CD4-positive, CD25-positive, alpha-beta regulatory T cell (primary cell): ENCODE results near the gene CRB2. TPM values are rescaled to one million over a fixed set of nuclear protein-coding genes. Genes with fewer than 3 reads are reported as not detected.
"Not testable (repeated sequence)": the region's sequence is repeated elsewhere in the genome, so short reads cannot be mapped to it uniquely, and the experiment has no call there.

Experiments
- ATAC-seq, 2 donors: fragments of 150-1000 bp; cut with Tn5 transposase; one replicate each; pipeline ENCODE4 v1.10.0; 2021; ENCODE audit warnings: low read depth in 2 of 2, moderate number of reproducible peaks in 2 of 2, moderate library complexity in 1 of 2
- DNase-seq, 3 donors: peaks; one replicate each; pipeline versions ENCODE4 v3.0.0 to v3.0.0-alpha.2; 2012 to 2022; ENCODE audit warnings: mixed read lengths in 1 of 3
- H3K27ac ChIP-seq: one replicate; pipeline ENCODE4 v1.7.0; 2013; ENCODE audit warnings: mild to moderate bottlenecking, low read length; ENCODE audit not compliant: insufficient read depth, poor library complexity, severe bottlenecking
- H3K27me3 ChIP-seq: one replicate; pipeline ENCODE4 v1.7.0; 2013; ENCODE audit warnings: low read length; ENCODE audit not compliant: control insufficient read depth, insufficient read depth
- H3K36me3 ChIP-seq: one replicate; pipeline ENCODE4 v1.7.0; 2013; ENCODE audit warnings: mild to moderate bottlenecking, low read length, moderate library complexity; ENCODE audit not compliant: control insufficient read depth, insufficient read depth
- H3K4me1 ChIP-seq: 2 replicates; pipeline ENCODE4 v1.7.0; 2013; ENCODE audit warnings: mild to moderate bottlenecking, low read length; ENCODE audit not compliant: insufficient read depth, control insufficient read depth, poor library complexity, severe bottlenecking
- H3K4me3 ChIP-seq: one replicate; pipeline ENCODE4 v1.7.0; 2013; ENCODE audit warnings: low read depth, mild to moderate bottlenecking, low read length, moderate library complexity
- H3K9me3 ChIP-seq, 2 experiments: 1 replicate in 1 of 2; 2 replicates in 1 of 2; pipeline ENCODE4 v1.7.0; 2013; ENCODE audit warnings: low read length in 2 of 2, mild to moderate bottlenecking in 1 of 2, moderate library complexity in 1 of 2; ENCODE audit not compliant: control insufficient read depth in 2 of 2
- H3K27ac Mint-ChIP-seq, 3 donors: one replicate each; pipeline ENCODE4 v1.8.0; 2020 to 2022; ENCODE audit warnings: mild to moderate bottlenecking in 3 of 3, mixed read lengths in 3 of 3, moderate library complexity in 2 of 3
- H3K27me3 Mint-ChIP-seq: one replicate; pipeline ENCODE4 v1.8.0; 2022; ENCODE audit warnings: mild to moderate bottlenecking, mixed read lengths
- H3K36me3 Mint-ChIP-seq: one replicate; pipeline ENCODE4 v1.8.0; 2020; ENCODE audit warnings: mixed read lengths
- H3K4me1 Mint-ChIP-seq, 4 donors: one replicate each; pipeline ENCODE4 v1.8.0; 2020 to 2022; ENCODE audit warnings: mixed read lengths in 4 of 4, mild to moderate bottlenecking in 1 of 4
- H3K4me3 Mint-ChIP-seq, 4 donors: one replicate each; pipeline ENCODE4 v1.8.0; 2020 to 2022; ENCODE audit warnings: mild to moderate bottlenecking in 4 of 4, mixed read lengths in 4 of 4, moderate library complexity in 3 of 4
- H3K9me3 Mint-ChIP-seq, 7 donors: one replicate each; pipeline ENCODE4 v1.8.0; 2020 to 2022; ENCODE audit warnings: mixed read lengths in 7 of 7, mild to moderate bottlenecking in 3 of 7, moderate library complexity in 2 of 7
- polyA plus RNA-seq, 4 donors: library from polyadenylated mRNA; unstranded; fragments of 300-500 nt; fragmentation: Illumina TruSeq; gene quantifications; one replicate each; pipeline ENCODE4 v1.2.3, GENCODE V29; 2021
- total RNA-seq: library from RNA; stranded (reverse); gene quantifications from one replicate; pipeline ENCODE4 v1.2.3, GENCODE V29; 2022

CRB2 gene
- total and polyA plus RNA-seq, 5 donors from 2014 or later: 0.03 TPM; not detected in 4

DNA sequence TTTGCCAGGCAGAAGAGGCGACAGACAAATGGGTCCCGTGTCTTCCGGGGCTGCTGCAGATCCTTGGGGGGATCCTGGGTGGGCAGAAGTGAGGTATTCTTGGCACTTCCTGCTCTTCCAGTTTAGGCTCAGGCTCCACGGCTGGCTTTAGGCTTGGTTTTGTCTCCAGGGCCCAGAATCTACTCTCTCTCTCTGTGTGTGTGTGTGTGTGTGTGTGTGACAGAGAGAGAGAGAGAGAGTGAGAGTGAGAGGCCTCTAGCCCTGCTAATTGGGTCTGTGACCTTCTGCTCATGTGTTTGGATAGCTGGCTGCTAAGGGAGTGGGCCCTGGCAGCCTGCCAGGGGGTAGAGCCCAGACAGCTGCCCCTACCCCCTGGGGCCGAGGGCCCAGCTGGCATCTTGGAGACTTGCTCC, 39.3 kb downstream of the CRB2 start:
- no peak overlapping the region for H3K27ac ChIP-seq
- ATAC-seq (no peak), DNase-seq (no peak)
- H3K9me3 ChIP-seq: no peaks in the 10 kb centered on the region
- Mint-ChIP-seq H3K27me3 (no peaks in the 10 kb centered on the region), H3K36me3 (peaks cover 13% of the 10 kb centered on the region), H3K9me3 (peaks cover 0 to 1% (median 0%) of the 10 kb centered on the region in 7 donors), H3K4me3 (no peak overlapping the region), H3K27ac (peak overlapping the region in 1 of 3 donors; percentile 43), H3K4me1 (no peaks in the 10 kb centered on the region)
- no peak overlapping the region for H3K4me3 ChIP-seq
- H3K4me1 ChIP-seq: no peaks in the 10 kb centered on the region
- H3K36me3 ChIP-seq: no peaks in the 10 kb centered on the region
- no peaks in the 10 kb centered on the region for H3K27me3 ChIP-seq

DNA sequence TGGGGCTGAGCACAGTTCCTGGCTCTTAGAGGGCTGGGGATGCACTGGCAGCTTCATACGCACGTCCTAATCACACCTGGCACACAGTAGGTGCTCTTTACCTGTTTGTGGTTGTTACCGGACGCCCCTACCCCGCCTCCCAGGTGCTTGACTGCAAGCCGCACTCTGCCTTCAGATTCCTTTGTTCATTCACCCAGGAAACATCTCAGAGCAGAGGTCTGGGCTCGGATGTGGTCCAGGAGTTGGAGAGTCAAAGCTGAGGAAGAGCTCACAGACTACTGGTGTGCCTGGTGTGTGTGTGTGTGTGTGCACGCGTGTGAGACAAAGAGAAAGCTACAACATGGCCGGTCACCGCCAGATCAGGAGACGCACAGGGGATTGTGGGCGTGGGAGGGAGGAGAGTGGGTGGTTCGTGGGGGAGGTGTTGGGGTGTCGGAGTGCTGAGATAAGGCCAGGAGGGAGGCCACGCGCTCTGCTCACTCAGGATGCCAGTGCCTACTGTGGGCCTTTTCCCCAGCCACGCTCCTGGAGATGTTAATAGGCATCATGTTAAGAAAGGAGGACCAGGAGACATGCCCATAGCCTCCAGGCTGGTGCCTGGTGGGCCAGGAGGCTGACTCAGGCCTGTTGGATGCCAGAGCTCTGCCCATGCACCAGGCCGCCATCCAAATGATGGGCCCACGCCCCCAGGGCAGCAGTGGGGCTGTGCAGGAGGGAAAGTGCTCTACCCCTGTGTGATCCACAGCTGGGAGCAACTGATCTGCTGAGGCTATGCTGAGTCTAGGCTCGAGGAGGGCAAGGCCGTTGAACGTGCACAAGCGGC, 39.9 kb downstream of the CRB2 start:
- no peak for ATAC-seq
- no peak overlapping the region for H3K27ac ChIP-seq
- no peak overlapping the region for H3K4me3 Mint-ChIP-seq
- no peaks in the 10 kb centered on the region for H3K9me3 ChIP-seq
- H3K27me3 ChIP-seq: no peaks in the 10 kb centered on the region
- H3K4me1 ChIP-seq: no peaks in the 10 kb centered on the region
- H3K36me3 ChIP-seq: no peaks in the 10 kb centered on the region
- no peak overlapping the region for H3K4me3 ChIP-seq
- H3K27ac Mint-ChIP-seq: peak overlapping the region in 1 of 3 donors; percentile 43
- DNase-seq: no peak
- H3K9me3 Mint-ChIP-seq: peaks cover 0 to 1% (median 0%) of the 10 kb centered on the region in 7 donors
- no peaks in the 10 kb centered on the region for H3K4me1 Mint-ChIP-seq
- H3K36me3 Mint-ChIP-seq: peaks cover 14% of the 10 kb centered on the region
- H3K27me3 Mint-ChIP-seq: no peaks in the 10 kb centered on the region

DNA sequence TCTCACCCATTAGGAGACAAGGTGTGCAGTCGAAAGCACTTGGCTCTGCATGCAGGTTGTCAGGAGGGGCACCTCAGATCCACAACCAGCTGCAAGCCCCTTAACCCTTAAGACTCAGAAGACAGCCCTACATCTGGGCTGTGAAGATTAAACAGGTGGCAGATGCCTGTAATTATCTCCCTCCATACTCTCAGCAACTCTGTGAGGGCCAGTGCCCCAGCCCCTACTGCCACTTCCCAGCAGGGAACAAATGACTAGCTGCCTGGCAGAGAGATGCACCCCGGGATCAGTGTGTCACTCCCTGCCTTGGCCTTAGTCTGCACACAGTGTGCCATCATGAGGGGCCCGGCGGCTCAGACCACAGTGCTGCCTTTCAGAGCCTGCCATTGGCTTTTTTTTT, 42.0 kb downstream of the CRB2 start:
- DNase-seq: no peak
- no peaks in the 10 kb centered on the region for H3K36me3 ChIP-seq
- no peaks in the 10 kb centered on the region for H3K27me3 ChIP-seq
- ATAC-seq: no peak
- Mint-ChIP-seq H3K36me3 (peaks cover 14% of the 10 kb centered on the region), H3K27me3 (no peaks in the 10 kb centered on the region), H3K27ac (no peak overlapping the region), H3K4me1 (no peaks in the 10 kb centered on the region), H3K4me3 (no peak overlapping the region), H3K9me3 (peaks cover 0 to 1% (median 0%) of the 10 kb centered on the region in 7 donors)
- H3K27ac ChIP-seq: no peak overlapping the region
- no peaks in the 10 kb centered on the region for H3K4me1 ChIP-seq
- no peaks in the 10 kb centered on the region for H3K9me3 ChIP-seq
- no peak overlapping the region for H3K4me3 ChIP-seq

DNA sequence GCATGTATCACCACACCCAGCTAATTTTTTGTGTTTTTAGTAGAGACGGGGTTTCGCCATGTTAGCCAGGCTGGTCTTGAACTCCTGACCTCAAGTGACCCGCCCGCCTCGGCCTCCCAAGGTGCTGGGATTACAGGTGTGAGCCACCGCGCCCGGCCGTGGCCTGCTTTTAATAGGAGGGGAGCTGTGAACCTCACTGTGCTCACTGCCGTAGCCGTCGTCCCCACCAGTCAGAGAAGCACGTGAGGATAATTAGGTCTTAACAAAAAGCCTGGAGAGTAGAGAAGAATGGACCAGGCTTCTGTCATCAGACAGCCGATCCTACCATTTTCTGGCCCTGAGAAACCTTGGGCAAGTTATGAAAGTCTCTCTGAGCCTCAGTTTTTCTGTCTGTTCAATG, 42.9 kb downstream of the CRB2 start:
- H3K4me3 Mint-ChIP-seq, H3K4me3 ChIP-seq, ATAC-seq, H3K4me1 ChIP-seq, DNase-seq, H3K27me3 ChIP-seq, H3K27ac ChIP-seq, H3K4me1 Mint-ChIP-seq, H3K27me3 Mint-ChIP-seq, H3K36me3 Mint-ChIP-seq, H3K36me3 ChIP-seq, H3K9me3 Mint-ChIP-seq, H3K27ac Mint-ChIP-seq, H3K9me3 ChIP-seq: not testable (repeated sequence)

DNA sequence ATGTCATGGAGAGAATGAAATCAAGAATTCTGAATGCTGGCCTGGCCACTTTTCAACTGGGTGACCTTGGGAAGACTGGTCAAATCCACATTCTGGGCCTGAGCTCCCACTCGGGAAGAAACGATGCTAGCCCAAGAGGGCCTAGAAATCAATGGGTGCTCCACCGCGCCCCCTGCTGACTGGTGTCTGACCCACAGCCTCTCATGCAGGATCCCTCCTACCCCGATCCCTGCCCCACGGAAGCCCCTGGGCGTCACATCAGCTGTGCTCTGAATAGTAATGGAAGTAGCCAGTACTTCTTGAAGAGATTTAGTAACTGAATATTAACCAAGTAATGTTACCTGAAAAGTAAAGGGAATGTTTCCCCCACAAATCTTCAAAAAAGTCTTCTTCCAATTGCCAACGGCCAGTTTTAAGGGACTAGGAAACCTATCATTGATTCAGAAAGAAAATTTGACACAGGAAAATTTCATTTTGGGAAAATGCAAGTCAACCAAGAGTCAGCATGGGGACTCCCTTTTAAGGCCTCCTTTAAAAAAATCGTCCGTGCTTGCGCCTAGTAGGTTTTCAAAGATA, 43.9 kb downstream of the CRB2 start:
- Mint-ChIP-seq H3K9me3 (no peaks in the 10 kb centered on the region), H3K27ac (no peak overlapping the region), H3K27me3 (no peaks in the 10 kb centered on the region), H3K4me3 (no peak overlapping the region), H3K4me1 (no peaks in the 10 kb centered on the region), H3K36me3 (peaks cover 9% of the 10 kb centered on the region)
- Histone ChIP-seq H3K36me3 (no peaks in the 10 kb centered on the region), H3K4me1 (no peaks in the 10 kb centered on the region), H3K9me3 (no peaks in the 10 kb centered on the region), H3K27me3 (no peaks in the 10 kb centered on the region), H3K27ac (no peak overlapping the region), H3K4me3 (no peak overlapping the region)
- no peak for ATAC-seq
- DNase-seq: no peak

DNA sequence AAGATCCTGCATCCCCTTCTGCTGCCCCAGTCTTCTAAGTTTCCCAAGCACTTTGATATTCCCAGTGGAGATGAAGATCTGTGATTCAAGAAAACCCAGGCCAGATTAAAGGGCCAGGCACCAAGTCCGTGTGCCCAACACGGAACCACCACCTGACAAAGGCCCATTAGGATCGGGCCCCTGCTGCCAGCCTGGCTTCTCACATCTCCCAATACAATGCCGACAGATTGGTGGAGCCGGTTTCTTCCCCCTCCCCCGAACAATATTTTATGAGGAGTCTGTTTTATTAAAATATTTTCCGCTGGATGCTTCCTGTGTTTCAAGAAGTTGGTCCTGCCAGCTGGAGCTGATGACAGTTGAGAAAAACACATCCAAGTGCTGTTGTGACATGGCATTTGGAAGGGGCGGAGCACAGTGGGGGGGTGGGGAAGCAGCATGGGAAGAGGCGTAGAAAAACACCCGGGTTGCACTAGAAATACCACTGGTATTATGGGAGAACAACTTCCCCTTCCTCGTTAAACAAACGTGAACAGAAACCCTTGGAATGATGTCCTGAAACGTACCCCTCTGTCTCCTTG, 45.0 kb downstream of the CRB2 start:
- Histone ChIP-seq H3K36me3 (no peaks in the 10 kb centered on the region), H3K9me3 (no peaks in the 10 kb centered on the region), H3K27ac (no peak overlapping the region), H3K4me3 (no peak overlapping the region), H3K27me3 (no peaks in the 10 kb centered on the region), H3K4me1 (no peaks in the 10 kb centered on the region)
- peaks cover 9% of the 10 kb centered on the region for H3K36me3 Mint-ChIP-seq
- peaks cover 0 to under 1% (median 0%) of the 10 kb centered on the region in 4 donors for H3K4me1 Mint-ChIP-seq
- no peaks in the 10 kb centered on the region for H3K27me3 Mint-ChIP-seq
- H3K9me3 Mint-ChIP-seq: no peaks in the 10 kb centered on the region
- no peak overlapping the region for H3K4me3 Mint-ChIP-seq
- no peak for ATAC-seq
- H3K27ac Mint-ChIP-seq: no peak overlapping the region
- no peak for DNase-seq

DNA sequence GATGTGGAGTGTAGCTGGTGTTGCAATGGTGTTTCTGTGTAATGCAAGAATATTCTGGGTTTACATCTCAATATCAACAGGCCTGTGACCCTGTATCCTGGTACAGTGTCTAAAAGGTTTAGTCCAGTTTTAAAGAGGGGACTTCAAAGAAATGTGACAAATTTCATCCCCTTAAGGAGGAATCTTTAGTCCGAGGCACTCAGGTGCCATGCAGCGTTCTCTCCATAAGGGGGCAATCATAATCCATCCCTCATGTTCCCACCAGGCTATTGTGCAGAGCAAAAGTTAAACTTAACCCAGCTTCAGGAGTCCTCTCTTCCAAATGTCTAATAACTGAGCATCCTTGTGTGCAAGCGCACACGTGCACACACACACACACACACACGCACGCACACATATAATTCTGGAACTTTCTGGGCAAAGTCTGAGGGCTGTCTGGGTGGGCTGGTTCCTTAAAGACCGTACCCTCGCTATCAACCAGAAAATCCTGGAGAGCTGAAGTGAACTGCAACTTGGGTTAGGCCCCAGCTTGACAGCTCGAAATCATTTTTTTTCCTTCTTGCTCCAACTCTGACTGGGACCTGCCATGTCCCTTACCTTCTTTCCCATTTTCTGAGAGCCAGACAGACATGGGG, 46.0 kb downstream of the CRB2 start:
- Mint-ChIP-seq H3K27ac (no peak overlapping the region), H3K27me3 (no peaks in the 10 kb centered on the region), H3K4me3 (no peak overlapping the region), H3K36me3 (peaks cover 6% of the 10 kb centered on the region), H3K9me3 (no peaks in the 10 kb centered on the region), H3K4me1 (peaks cover 0 to 6% (median 0%) of the 10 kb centered on the region in 4 donors)
- H3K4me1 ChIP-seq: no peaks in the 10 kb centered on the region
- H3K27ac ChIP-seq: no peak overlapping the region
- DNase-seq (peak in 1 of 3 donors; percentile 12), ATAC-seq (no peak)
- no peaks in the 10 kb centered on the region for H3K36me3 ChIP-seq
- H3K4me3 ChIP-seq: no peak overlapping the region
- no peaks in the 10 kb centered on the region for H3K27me3 ChIP-seq
- no peaks in the 10 kb centered on the region for H3K9me3 ChIP-seq
